Measurements from ENCODE around the gene MRPL34. TPM values are rescaled to one million over a fixed set of nuclear protein-coding genes. Genes with fewer than 3 reads are reported as not detected.

Gene MRPL34
- total and polyA plus RNA-seq, 10 donors = 37.5 to 153 (median 74.7) TPM

DNA sequence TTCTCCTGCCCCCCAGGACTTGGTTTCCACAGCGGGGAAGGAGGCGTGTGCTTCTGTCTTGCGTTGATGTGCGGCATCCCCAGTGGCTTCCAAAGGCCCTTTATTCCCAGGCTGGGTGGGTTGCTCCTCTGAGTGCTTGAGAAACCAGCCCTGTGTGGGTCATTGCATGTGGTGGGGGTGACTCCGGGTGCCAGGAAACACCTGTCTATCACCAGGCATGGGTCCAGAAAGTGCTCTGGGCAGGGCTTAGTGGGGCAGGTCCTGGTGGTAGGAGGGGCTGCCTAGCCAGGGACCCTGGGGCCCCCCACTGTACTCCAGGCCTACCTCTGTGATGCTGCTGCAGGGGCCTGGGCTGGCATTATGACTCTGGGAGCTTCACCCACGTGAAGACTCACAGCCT is 13.3 kb downstream of the MRPL34 start:
- H3K36me3 ChIP-seq = peaks cover 0 to 91% (median 64%) of the 10 kb centered on the region in 6 donors
- H3K27ac ChIP-seq = no peak overlapping the region
- no peak overlapping the region for H3K4me3 ChIP-seq
- H3K9me3 ChIP-seq = no peaks in the 10 kb centered on the region
- TF ChIP-seq CTCF (IDR thresholded peaks at IDR 0.05 in 8 of 11, conservative IDR thresholded peaks at IDR 0.05 in 3 of 11) (no peak), POLR2A (IDR thresholded peaks at IDR 0.05) (no peak), POLR2AphosphoS5 (IDR thresholded peaks at IDR 0.05) (no peak)
- no peaks in the 10 kb centered on the region for H3K27me3 ChIP-seq (replicated peaks in 1 of 7)
- H3K4me1 ChIP-seq = peaks cover 0 to 27% (median 3%) of the 10 kb centered on the region in 6 donors
- intact Hi-C loops (cut with DNase I; ENCODE audit: low total_unique reads) = no loop called here
- WGBS, 5 donors = 66 to 75% (median 72%) methylated on average over 5 to 6 of the region's 6 CpGs
- no peak for DNase-seq

- 92 to 97% (median 93%) methylated on average over 39 to 40 of the region's 40 CpGs for WGBS, 5 donors
These were observed 14.0 kb downstream of the MRPL34 start for GRCh38 chr19:17319473-17320238.

DNA sequence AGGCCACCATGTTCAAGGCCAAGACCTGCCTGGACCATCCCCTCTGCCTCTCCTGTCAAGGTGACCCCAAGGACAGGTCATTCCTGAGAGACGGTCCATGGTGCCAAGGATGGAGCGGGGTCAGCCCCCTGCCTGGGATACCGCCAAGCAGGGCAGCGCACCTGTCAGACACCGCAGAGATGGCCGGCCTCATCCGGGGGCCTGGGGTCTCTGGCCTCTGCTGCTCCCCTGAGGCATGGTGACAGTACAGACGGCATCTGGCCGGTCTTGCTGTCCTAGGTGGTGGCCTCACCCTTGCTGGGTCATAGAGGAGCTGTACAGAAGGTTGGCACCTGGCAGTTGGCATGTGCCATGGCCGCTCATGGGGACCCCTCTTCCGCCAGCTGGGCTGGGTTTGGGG is 14.8 kb downstream of the MRPL34 start:
- Histone ChIP-seq H3K4me1 (peaks cover 0 to 33% (median 7%) of the 10 kb centered on the region in 6 donors), H3K36me3 (peaks cover 0 to 82% (median 53%) of the 10 kb centered on the region in 6 donors), H3K27me3 (replicated peaks in 1 of 7) (no peaks in the 10 kb centered on the region), H3K27ac (no peak overlapping the region), H3K9me3 (no peaks in the 10 kb centered on the region), H3K4me3 (no peak overlapping the region)
- WGBS, 5 donors = 83 to 91% (median 88%) methylated on average over 6 to 11 of the region's 11 CpGs
- TF ChIP-seq POLR2AphosphoS5 (IDR thresholded peaks at IDR 0.05) (peak in 2 of 3 donors; percentile 5 to 18), CTCF (IDR thresholded peaks at IDR 0.05 in 8 of 11, conservative IDR thresholded peaks at IDR 0.05 in 3 of 11) (no peak)
- no peak for DNase-seq
- intact Hi-C loops (cut with DNase I; ENCODE audit: low total_unique reads) = no loop called here

More at GRCh38 chr19:17319473-17320238, 14.0 kb downstream of the MRPL34 start:
- Histone ChIP-seq H3K27ac (no peak overlapping the region), H3K36me3 (peaks cover 0 to 84% (median 57%) of the 10 kb centered on the region in 6 donors), H3K9me3 (no peaks in the 10 kb centered on the region), H3K27me3 (replicated peaks in 1 of 7) (no peaks in the 10 kb centered on the region), H3K4me1 (peaks cover 0 to 33% (median 7%) of the 10 kb centered on the region in 6 donors), H3K4me3 (no peak overlapping the region)
- DNase-seq = no peak
- TF ChIP-seq POLR2AphosphoS5 (IDR thresholded peaks at IDR 0.05) (no peak), POLR2A (IDR thresholded peaks at IDR 0.05) (no peak), CTCF (IDR thresholded peaks at IDR 0.05 in 8 of 11, conservative IDR thresholded peaks at IDR 0.05 in 3 of 11) (no peak)
- intact Hi-C loops (cut with DNase I; ENCODE audit: low total_unique reads) = no loop called here

DNA sequence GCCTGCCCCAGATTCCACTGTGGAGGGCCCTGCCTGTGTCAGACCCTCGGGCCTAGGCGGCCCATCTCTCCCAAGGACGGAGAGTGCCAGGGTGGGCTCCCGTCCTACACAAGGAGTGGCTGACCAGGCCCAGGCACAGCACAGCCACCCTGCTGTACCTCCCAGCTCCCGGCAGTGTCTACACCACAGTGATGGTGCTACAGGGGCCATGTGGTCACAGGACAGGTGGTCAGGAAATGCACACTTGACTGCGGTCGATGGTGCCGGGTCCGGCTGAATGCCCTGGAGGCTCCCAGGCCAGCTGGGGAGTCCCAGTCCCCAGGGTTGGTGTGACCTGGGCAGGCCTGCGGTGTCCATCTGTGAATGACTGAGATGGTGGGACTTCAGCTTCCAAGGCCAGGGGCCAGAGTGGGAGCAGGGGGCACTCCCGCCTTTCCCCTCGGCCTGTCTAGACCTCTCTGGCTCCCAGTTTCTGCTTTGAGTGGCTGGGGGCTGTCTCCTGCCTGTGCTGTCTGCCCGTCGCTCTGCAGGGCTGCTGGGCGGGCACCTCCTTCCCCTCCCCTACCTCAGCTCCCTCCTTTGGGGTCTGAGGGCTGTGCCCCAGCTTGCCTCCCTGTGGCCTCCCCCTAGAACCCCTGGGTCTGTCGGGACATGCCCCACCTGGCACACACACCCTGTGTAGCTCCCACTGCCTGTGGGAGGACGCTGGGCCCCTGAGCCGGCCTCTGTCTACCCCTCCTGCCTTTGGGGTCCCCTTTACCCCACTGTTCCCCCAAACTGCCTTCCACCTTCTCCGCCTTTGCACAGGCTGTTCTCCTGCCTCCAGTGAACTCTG is 16.2 kb downstream of the MRPL34 start:
- Histone ChIP-seq H3K27ac (no peak overlapping the region), H3K36me3 (peaks cover 0 to 68% (median 39%) of the 10 kb centered on the region in 6 donors), H3K9me3 (no peaks in the 10 kb centered on the region), H3K27me3 (replicated peaks in 1 of 7) (no peaks in the 10 kb centered on the region), H3K4me3 (no peak overlapping the region), H3K4me1 (peaks cover 0 to 30% (median 7%) of the 10 kb centered on the region in 6 donors)
- no peak for TF ChIP-seq POLR2A (IDR thresholded peaks at IDR 0.05)
- TF ChIP-seq POLR2AphosphoS5 (IDR thresholded peaks at IDR 0.05) = peak in 1 of 3 donors; percentile 55
- DNase-seq = no peak
- intact Hi-C loops (cut with DNase I; ENCODE audit: low total_unique reads) = no loop called here
- 80 to 95% (median 87%) methylated on average over 9 to 19 of the region's 19 CpGs for WGBS, 5 donors
